Ureter (tissue), 1 donor: ENCODE data around the gene SCLT1. TPM values are rescaled to one million over a fixed set of nuclear protein-coding genes. Genes with fewer than 3 reads are reported as not detected.

Experiments
- DNase-seq: peaks from one replicate; pipeline ENCODE4 v3.0.0-alpha.2; 2020; ENCODE audit warnings: low spot score
- total RNA-seq: library from RNA; stranded (reverse); gene quantifications from one replicate; pipeline ENCODE4 v1.2.4, GENCODE V29; 2023
- donor health status: DM: yes; HTN: yes; CAD: no.

Gene SCLT1
- total RNA-seq, 1 donor from 2014 or later = 21.7 TPM

GRCh38 chr4:128869776-128870509, 223.4 kb downstream of the SCLT1 start:
- no peak for DNase-seq

- no peak for DNase-seq
These were observed 224.6 kb downstream of the SCLT1 start for GRCh38 chr4:128868758-128869157.

- no peak for DNase-seq
These were observed 226.6 kb downstream of the SCLT1 start for GRCh38 chr4:128866691-128867090.

GRCh38 chr4:128866269-128866668, 227.1 kb downstream of the SCLT1 start:
- no peak for DNase-seq

- DNase-seq = no peak
These were observed 228.2 kb downstream of the SCLT1 start for GRCh38 chr4:128865132-128865531.

DNA sequence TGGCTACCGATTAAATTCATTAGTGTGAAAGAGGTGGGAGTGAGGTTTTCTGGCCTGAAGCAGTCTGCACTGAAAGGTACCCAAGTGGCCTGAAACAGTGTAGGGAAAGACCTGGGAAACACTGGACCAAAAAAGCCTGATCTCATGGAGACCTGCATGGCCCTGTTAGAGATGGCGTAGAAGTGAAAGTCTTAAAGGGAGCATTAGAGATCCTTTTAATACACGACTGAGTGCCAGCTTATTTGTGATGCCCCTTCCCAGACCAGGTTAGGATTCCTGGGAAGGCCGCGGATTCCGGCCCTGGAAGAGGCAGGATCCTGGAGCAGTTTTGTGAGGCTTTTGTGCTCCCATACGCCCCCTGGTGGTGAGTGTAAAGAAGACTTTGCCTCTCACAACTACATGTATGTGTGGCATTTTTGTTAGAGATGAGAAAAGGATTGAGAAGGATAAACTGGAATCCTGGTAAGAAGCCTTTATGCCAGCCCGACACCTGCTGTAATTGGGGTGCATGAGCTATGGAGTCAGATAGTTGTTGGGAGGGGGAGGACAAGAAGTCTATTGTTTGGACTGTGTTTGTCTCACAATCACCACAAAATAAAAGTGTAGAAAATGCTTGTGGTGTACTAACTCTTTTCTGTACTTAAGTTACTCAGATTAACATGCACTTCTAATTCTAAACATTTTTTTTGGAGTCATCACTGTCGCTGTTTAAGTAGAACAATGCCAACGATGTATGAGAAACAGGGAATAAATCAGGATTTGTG, 229.8 kb downstream of the SCLT1 start:
- peak; percentile 82 for DNase-seq

- DNase-seq = no peak
These were observed 230.6 kb downstream of the SCLT1 start for GRCh38 chr4:128862608-128863311.

DNA sequence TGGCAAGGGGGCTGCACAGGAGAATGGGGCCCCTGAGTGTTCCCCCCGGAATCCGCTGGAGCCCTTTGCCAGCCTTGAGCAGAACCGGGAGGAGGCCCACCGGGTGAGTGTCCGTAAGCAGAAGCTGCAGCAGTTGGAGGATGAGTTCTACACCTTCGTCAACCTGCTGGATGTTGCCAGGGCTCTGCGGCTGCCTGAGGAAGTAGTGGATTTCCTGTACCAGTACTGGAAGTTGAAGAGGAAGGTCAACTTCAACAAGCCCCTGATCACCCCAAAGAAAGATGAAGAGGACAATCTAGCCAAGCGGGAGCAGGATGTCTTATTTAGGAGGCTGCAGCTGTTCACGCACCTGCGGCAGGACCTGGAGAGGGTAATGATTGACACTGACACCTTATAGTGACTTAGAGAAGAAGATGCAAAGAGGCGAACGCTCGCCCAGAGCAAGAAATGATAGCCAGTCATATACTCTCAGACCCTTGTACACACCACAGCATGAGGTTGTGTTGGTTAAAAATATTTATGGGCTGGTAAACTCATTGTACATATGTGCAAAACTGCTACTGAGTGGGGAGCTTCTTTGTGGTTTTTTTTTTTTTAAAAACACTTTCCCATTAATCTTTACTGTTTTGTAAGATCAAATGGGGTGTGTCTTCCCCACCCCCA, 231.4 kb downstream of the SCLT1 start:
- DNase-seq = no peak

GRCh38 chr4:128859887-128860677, 233.3 kb downstream of the SCLT1 start:
- no peak for DNase-seq

DNA sequence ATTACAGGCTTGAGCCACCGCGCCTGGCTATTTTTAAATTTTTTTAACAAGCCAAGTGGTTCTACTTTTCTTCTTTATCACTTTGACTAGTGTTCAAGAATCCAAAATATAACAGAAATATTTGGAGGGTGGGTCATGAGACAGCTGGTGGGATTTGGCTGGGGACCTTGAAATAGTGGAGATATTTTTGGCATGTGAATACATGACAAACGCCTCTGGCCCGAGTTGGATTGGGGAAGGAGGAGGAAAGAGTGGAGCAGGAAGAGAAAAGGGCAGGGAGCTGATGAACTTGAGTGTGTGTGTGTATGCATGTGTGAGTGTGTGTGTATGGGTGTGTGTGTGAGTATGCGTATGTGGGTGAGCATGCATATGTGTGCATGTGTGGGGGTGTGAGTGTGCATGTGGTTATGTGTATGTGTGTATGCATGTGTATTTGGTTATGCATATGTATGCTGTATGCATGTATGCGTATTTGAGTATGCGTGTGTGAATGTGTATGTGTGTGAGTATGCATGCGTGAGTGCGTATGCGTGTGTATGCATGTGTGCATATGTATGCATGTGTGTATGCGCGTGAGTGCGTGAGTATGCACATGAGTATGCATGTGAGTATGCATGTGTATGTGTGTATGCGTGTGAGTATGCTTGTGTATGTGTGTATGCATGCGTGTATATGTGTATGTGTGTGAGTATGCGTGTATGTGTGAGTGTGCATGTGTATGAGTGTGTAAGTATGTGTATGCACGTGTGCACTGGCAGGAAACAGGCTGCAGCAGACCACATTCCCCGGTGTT, 234.3 kb downstream of the SCLT1 start:
- no peak for DNase-seq

- no peak for DNase-seq
These were observed 237.1 kb downstream of the SCLT1 start for GRCh38 chr4:128856246-128856645.

- DNase-seq = no peak
These were observed 237.7 kb downstream of the SCLT1 start for GRCh38 chr4:128855621-128856020.

GRCh38 chr4:128854433-128854832, 238.9 kb downstream of the SCLT1 start:
- DNase-seq = no peak

- no peak for DNase-seq
These were observed 239.6 kb downstream of the SCLT1 start for GRCh38 chr4:128853741-128854140.

DNA sequence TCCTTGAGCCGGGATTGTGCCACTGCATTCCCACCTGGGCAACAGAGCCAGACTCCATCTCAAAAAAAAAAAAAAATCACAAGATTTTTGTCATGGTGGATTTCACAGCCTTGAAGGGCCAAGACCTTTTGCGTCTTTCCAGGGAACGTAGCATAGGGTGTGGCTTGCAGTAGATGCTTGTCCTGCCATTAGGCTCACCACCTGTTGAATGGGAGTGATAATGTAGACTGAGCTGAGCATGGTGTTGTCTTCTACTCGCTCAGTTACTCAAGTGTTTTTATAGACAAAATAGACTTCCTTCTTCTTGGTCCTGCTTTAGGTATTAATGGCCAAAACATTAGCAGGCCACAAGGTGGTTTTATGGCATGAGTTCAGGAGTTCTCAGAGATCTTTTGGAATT, 243.1 kb downstream of the SCLT1 start:
- DNase-seq = no peak

DNA sequence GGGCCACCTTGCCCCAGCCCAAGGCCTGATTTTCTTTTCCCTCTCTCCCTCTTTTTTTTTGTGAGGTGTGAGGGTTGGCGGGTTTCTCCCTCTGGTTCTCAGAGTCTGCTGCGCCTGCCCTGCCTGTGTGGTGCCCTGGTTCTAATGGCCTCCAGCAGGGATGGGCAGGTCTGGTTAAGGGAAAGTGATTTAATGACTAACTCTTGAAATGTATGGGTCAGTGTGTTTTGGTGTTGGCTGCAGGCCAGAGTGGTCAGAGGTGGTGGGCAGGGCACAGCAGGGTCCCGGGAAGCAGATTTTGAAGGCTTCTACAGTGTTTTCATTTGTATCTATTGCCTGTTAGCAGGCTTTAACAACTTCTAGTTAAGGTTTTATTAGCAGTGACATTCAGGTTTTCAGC, 244.9 kb downstream of the SCLT1 start:
- no peak for DNase-seq

DNA sequence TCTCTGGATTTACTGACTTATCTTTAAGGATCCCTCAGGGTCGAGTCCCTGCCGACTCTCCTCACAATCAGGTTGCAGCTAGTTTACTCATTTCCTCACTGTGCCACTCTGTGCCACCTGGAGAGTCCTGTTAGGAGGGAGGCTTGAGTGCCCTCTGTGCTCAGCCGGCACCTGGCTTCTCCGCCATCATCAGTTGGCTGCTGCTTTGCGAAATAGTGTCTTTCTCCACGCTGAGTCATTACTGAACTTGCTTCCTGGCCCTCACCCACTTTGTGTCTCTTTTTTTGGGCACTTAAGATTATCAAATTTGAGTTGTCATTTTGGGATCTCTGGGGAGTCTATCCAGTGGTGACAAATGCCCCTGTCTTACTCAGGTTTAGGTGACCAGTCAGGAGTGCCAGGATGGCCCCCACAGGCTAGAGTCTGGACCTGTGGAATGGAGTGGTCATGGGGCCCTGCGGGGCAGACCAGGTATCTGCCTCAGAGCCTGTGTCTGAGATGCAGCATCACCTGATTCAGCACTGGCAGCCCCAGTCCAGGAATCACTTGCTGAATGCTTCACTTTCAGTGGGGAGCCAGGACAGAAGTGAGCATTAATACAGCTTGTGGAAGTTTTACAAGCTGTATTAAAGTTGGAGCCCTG, 246.1 kb downstream of the SCLT1 start:
- DNase-seq = peak; percentile 18

DNA sequence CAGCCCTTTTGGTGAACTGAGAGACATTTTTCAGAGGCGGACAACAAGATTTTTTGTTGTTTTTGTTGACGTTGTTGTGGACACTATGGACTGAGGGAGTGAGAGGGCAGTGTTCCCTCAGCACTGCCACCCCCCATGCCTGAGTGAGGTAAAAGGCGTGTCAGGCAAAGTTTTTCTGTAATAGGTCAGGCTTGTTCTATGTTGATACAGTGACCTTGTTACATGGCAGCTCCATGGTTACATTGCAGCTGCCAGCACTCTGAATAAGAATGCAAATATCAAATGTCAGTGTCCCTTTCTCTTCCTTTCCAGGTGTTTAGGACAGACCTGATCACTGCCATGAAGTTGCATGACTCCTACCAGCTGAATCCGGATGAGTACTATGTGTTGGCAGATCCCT, 247.3 kb downstream of the SCLT1 start:
- DNase-seq = no peak

GRCh38 chr4:128844931-128845330, 248.4 kb downstream of the SCLT1 start:
- peak; percentile 54 for DNase-seq

DNA sequence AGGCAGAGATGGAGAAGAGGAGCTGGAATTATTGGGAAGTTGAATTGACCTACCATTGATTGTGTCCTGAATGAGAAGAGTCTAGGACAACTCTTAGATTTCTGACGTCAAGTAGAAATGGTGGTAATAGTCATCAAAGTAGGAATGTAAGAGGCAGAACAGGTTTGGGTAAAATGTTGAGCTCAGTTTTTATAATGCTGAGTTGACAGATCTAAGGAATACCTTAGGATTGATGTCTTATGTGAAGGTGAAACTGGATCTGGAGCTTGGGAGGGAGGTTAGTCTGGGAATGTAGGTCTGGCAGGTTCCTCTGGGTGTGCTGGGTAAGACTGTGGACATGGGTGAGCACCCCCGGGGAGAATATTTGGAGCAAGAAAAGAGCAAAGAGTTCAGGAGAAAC, 251.9 kb downstream of the SCLT1 start:
- DNase-seq = peak; percentile 7
